WTC11 (cell line): ENCODE data around the gene ACTMAP. TPM values are rescaled to one million over a fixed set of nuclear protein-coding genes. Genes with fewer than 3 reads are reported as not detected.

Source experiments
- ATAC-seq: fragments of 200-7000 bp; cut with Tn5 transposase; 2 replicates; pipeline ENCODE4 v1.10.0; 2021; ENCODE audit warnings: mild to moderate bottlenecking, moderate library complexity
- CTCF ChIA-PET: fragments of 300-600 bp; sonication (Branson Sonifier 250); formaldehyde crosslinking; loops from one replicate; lab custom pipeline; 2021; ENCODE audit warnings: antibody characterized with exemption; lab: Charles Lee
- POLR2A ChIA-PET: fragments of 350-600 bp; sonication (Branson Sonifier 250); formaldehyde crosslinking; loops from one replicate; lab custom pipeline; 2021; ENCODE audit warnings: antibody characterized with exemption; lab: Charles Lee
- DNase-seq: peaks from one replicate; pipeline ENCODE4 v3.0.0; 2021; ENCODE audit warnings: low spot score
- H3K27ac Mint-ChIP-seq: 2 replicates; pipeline ENCODE4 v1.8.0; 2021; ENCODE audit warnings: mixed read lengths
- H3K27me3 Mint-ChIP-seq: 2 replicates; pipeline ENCODE4 v1.8.0; 2021; ENCODE audit warnings: low read depth, mild to moderate bottlenecking, moderate library complexity, mixed read lengths
- H3K36me3 Mint-ChIP-seq: 2 replicates; pipeline ENCODE4 v1.8.0; 2021; ENCODE audit warnings: mixed read lengths
- H3K4me1 Mint-ChIP-seq: 2 replicates; pipeline ENCODE4 v1.8.0; 2022; ENCODE audit warnings: mixed read lengths
- H3K4me3 Mint-ChIP-seq: 2 replicates; pipeline ENCODE4 v1.8.0; 2021; ENCODE audit warnings: mild to moderate bottlenecking, moderate library complexity, mixed read lengths
- H3K9me3 Mint-ChIP-seq: 2 replicates; pipeline ENCODE4 v1.8.0; 2021; ENCODE audit warnings: mixed read lengths
- AR ChIP-seq: fragments of 250-450 bp; sonication (Bioruptor Pico); IDR thresholded peaks from 2 replicates; pipeline ENCODE4 v1.9.0; 2021; ENCODE audit warnings: mild to moderate bottlenecking
- ARID4B ChIP-seq: sonication (generic); formaldehyde crosslinking; IDR thresholded peaks from 2 replicates; pipeline ENCODE4 v1.8.0; 2023; ENCODE audit warnings: missing genetic modification reagents, mild to moderate bottlenecking, borderline replicate concordance
- CBFB ChIP-seq: sonication (generic); formaldehyde crosslinking; IDR thresholded peaks from 2 replicates; pipeline ENCODE4 v1.8.1; 2022; ENCODE audit warnings: mild to moderate bottlenecking, low read depth, missing genetic modification reagents
- GRHL2 ChIP-seq: fragments of 250-450 bp; sonication (Bioruptor Pico); IDR thresholded peaks from 2 replicates; pipeline ENCODE4 v1.8.0; 2022; ENCODE audit warnings: mild to moderate bottlenecking, moderate library complexity; ENCODE audit not compliant: insufficient replicate concordance, severe bottlenecking
- NR2C2 ChIP-seq: sonication (generic); formaldehyde crosslinking; IDR thresholded peaks from 2 replicates; pipeline ENCODE4 v1.8.0; 2022; ENCODE audit warnings: mild to moderate bottlenecking, missing genetic modification reagents
- PRDM15 ChIP-seq: sonication (generic); formaldehyde crosslinking; IDR thresholded peaks from 2 replicates; pipeline ENCODE4 v1.8.0; 2022; ENCODE audit warnings: missing genetic modification reagents
- SOX15 ChIP-seq: fragments of 250-450 bp; sonication (Bioruptor Pico); IDR thresholded peaks from 2 replicates; pipeline ENCODE4 v1.9.0; 2021; ENCODE audit warnings: mild to moderate bottlenecking
- ZNF263 ChIP-seq: sonication (generic); formaldehyde crosslinking; IDR thresholded peaks from 2 replicates; pipeline ENCODE4 v1.8.1; 2022; ENCODE audit warnings: low read depth, mild to moderate bottlenecking, moderate library complexity, missing genetic modification reagents
- ZNF532 ChIP-seq: fragments of 250-450 bp; sonication (Bioruptor Pico); IDR thresholded peaks from 2 replicates; pipeline ENCODE4 v1.9.0; 2021; ENCODE audit warnings: mild to moderate bottlenecking, borderline replicate concordance
- total RNA-seq: library from RNA; stranded (reverse); gene quantifications from 3 replicates; pipeline ENCODE4 v1.2.3, GENCODE V29; 2021
- TF ChIP-seq, protein P1 (sequence below): sonication (generic); formaldehyde crosslinking; IDR thresholded peaks from 2 replicates; pipeline ENCODE4 v1.8.0; 2022; ENCODE audit warnings: mild to moderate bottlenecking, missing genetic modification reagents
- TF ChIP-seq, protein P2 (sequence below): sonication (generic); formaldehyde crosslinking; IDR thresholded peaks from 2 replicates; pipeline ENCODE4 v1.8.0; 2023; ENCODE audit warnings: missing genetic modification reagents

Gene ACTMAP
- total RNA-seq, 1 experiment from 2014 or later, result 29.6 TPM

DNA sequence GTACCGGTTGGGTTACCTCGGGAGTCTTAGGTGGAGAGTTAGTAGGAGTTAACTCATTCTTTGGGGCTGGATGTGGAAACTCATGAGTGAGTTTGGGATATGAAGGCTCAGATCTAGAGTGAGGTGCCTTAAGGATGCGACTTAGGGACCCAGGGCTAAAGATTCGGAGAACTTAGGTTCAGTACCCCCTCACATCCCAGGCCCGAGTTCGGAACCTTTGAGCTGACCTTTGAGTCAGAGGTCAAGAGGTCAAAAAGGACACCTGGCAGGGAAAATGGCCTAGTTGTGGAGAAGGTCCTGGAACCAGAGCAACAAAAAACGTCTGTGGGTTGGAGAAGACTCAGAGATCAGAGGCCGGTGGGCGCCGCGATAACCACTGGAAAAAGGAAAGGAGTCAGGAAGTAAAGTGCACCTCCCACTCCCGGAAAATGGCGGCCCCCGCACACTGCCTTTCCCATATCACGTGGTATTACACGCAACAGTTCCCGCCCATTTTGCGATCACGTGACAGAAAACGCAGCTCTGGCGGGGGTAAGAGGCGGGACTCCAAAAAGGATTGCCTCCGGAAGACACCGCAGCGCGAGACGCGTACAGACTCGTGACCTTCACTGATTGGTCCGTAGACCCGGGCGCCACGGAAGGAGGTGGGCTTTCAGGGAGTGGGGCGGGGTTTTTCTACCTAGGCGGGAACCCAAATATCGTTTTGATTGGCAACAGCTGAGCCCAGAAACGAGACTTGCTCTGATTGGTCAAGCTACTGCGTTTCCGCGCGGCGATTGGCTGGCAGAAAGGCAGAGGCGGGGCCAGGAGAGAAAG lies at the start of gene ACTMAP (continued):
- TF ChIP-seq PRDM15 (no peak), CBFB (CRISPR knock-in tag) (no peak), AR (no peak), GRHL2 (CRISPR knock-in tag) (no peak), NR2C2 (peak; percentile 33; the same call in 1 of the 2 replicates), ZNF532 (CRISPR knock-in tag) (no peak), SOX15 (CRISPR knock-in tag) (no peak)

DNA sequence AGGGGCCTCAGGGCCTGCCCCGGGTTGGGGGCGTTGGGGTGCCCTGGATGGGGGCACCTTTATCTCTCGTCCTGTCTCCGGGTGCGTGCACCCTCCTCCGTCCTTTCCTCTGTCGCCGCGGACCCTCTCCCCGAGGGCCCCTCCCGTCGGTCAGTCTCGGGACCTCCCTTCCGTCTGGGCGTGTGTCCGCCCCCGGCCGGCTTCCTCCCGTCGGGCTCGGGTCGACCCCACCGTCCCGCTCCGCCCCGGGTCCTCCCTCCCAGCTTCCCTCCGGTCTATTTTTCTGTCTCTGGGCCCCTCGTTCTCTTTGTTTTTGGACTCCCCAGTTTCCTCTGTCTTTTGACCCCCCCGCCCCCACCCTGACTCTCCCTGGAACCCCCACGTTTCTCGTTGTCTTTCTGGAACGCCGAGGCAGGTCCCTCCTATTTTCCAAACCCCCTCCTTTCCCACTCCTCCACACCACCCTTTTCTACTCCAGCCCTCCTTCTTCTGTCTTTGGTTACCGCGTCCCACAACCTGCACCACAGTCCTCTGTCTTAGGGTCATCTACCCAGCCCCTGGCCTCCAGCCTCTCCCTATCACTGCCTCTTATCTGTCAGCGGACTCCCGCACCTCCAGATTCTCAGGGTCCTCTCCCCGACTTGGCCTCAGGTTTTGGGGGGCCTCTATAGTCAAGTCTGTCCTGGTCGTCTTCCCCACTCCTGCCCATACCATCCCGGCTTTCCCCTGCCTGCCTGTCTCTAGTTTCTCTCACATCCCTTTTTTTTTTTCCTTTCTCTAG lies 49.5 kb upstream of the ACTMAP start:
- Mint-ChIP-seq H3K4me1 (peaks cover 49% of the 10 kb centered on the region), H3K27ac (peak overlapping the region; percentile 87), H3K27me3 (no peaks in the 10 kb centered on the region), H3K9me3 (no peaks in the 10 kb centered on the region), H3K4me3 (peak overlapping the region; percentile 84), H3K36me3 (peaks cover 9% of the 10 kb centered on the region)
- DNase-seq, result peak; percentile 62
- ATAC-seq, result peak; percentile 0; the same call in 1 of the 2 replicates
- ChIA-PET POLR2A (interaction anchor here (1.0 to 3.0 kb wide), 5 partner anchors 12 to 83 kb away, joined by 3 to 48 read pairs (median 7); partner anchors contain the start of genes ACTMAP, COQ8B, ITPKC and RAB4B), CTCF (interaction anchor here (1.2 to 2.5 kb wide), 4 partner anchors 21 to 205 kb away, joined by 3 to 76 read pairs (median 9); partner anchors contain the start of genes ACTMAP, NUMBL and RAB4B)
- TF ChIP-seq, protein P1, sequence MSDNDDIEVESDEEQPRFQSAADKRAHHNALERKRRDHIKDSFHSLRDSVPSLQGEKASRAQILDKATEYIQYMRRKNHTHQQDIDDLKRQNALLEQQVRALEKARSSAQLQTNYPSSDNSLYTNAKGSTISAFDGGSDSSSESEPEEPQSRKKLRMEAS (CRISPR knock-in tag), result 0 out of 2 replicates have a peak, but pooled peaks have one; percentile 22
- TF ChIP-seq ARID4B (CRISPR knock-in tag) (peak; percentile 31; the same call in 1 of the 2 replicates), ZNF263 (CRISPR knock-in tag) (no peak)
- TF ChIP-seq, protein P2, sequence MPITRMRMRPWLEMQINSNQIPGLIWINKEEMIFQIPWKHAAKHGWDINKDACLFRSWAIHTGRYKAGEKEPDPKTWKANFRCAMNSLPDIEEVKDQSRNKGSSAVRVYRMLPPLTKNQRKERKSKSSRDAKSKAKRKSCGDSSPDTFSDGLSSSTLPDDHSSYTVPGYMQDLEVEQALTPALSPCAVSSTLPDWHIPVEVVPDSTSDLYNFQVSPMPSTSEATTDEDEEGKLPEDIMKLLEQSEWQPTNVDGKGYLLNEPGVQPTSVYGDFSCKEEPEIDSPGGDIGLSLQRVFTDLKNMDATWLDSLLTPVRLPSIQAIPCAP, result peak; percentile 34; the same call in 1 of the 2 replicates
